Measurements from ENCODE around the gene MRAS.
"Not testable (repeated sequence)": the region's sequence is repeated elsewhere in the genome, so short reads cannot be mapped to it uniquely, and the experiment has no call there.

The MRAS gene

DNA sequence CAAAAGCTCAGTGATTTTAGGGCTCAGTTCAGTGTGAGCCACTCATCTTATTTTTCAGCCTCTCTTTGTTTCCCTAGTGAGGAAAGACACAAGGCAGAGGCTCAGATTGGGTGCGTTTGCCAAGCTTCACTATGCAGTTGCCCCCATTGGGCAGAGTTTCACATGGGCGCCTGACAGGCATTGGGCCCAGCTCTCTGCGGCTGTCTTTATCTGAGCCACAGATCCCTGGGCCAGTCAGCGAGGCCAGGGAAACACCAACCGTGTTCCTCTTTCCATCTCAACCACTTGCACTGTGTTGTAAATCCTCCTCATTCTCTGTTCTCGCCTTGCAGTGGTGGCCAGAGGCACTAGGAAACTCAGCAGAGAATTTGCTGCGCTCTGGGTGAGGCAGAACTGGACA is 96.9 kb downstream of the MRAS start:
- no peak for DNase-seq (ENCODE audit: low spot score)

DNA sequence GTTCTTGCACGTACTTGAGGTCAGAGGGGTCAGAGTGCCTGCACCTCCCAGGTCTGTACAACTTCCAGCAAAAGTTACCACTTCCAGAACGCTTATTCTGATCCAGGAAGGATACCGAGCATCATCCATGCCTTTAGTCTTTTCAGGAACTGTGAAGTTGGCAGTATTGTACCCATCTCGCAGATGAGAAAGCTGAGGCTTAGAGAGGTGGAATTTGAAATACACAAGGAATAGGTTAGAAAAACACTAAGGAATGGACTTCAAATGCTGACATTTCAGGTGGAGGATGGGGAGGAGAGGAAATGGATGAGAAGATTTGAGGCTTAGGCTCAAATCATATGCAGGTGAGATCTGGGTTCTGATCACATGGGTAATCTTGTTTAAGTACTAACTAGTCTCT is 97.3 kb downstream of the MRAS start:
- DNase-seq (ENCODE audit: low spot score): no peak

DNA sequence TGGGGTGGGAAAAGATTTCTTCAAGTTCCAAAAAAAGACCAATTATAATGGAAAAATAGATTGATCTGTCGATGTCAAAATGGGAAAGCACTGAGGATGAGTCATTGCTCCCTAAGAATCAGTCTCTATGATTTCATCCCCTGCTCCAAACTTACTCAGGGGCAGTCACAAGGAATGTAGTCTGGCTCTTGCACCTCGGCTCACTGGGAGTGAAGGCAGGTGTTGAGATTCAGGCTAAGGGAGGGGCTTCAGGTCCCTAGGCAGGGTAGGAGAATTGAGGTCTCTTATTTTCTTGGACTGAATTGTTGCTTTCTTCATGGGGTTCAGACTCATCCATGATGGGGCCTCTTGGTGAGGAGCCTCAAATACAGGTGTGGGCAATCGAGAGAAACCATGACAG is 100.3 kb downstream of the MRAS start:
- DNase-seq (ENCODE audit: low spot score): no peak

DNA sequence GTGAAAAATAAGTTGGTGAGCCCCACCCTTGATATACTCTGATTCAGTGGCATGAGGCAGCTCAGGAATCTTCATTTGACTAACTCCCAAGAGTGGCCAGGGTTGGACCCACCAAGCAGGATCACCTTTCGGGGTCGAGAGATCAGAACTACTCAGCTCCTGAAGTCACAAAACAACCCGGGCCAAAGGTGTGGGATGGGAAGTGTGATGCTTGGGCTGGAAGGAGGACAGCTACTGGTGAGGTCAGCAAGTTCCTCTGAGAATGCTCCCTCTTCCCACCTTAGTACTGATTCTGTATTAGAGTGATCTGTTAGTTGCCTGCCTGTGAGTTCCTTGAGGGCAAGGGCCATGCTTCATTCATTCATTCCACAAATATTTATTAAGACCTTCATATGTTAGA is 101.1 kb downstream of the MRAS start:
- DNase-seq (ENCODE audit: low spot score): no peak

DNA sequence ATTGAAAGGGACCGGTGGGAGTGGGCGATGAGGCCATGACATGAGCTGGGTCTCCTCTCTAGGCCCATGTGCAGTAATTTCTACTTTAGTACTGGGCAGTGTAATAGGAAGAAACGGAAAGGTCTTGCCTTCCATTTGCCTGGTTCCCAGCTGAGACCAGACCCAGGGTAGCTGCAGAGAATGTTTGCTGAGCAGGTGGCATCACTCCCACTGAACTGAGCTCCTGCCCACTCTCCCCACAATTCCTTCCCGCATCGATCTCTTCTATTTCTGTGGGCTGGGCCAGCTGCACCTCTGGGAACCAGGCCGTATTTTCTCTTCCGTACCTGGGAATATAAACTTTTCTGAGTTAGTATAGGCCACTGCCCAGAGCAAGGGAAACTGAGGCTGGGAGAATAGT is 101.8 kb downstream of the MRAS start:
- DNase-seq (ENCODE audit: low spot score): no peak

DNA sequence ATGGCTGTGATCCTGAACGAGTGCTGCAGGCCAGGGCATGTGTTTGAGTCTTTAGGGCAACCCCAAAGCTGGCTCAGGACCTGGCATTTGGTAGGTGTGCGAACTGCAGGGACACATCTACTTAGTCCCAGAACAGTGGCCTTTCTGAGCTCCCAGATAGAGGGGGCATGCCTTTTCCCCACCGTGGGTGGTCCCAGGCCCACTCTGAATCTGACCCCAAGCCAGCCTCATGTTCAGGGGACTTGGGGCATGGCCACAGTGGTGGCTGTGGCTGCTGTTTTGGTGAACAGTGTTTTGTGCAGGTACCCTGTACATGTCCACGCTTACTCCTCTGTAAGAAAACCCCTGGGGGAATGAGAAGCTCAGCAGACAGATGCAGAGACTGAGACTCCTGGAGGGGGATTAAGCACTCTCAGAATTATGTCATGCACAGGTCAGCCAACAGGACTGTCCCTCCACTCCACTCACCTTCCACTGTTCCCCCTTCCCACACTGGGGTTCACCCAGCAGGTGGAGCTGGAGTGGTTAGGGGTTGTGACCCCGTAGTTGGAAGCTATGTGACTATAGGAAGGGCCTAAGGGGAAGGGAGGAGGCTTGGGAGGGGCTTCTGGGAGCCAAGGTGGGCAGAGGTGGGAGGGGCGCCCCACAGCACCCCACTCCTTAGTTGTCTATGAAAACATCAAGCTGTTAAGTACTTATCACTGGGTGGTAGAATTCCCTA is 102.5 kb downstream of the MRAS start:
- DNase-seq (ENCODE audit: low spot score): no peak

DNA sequence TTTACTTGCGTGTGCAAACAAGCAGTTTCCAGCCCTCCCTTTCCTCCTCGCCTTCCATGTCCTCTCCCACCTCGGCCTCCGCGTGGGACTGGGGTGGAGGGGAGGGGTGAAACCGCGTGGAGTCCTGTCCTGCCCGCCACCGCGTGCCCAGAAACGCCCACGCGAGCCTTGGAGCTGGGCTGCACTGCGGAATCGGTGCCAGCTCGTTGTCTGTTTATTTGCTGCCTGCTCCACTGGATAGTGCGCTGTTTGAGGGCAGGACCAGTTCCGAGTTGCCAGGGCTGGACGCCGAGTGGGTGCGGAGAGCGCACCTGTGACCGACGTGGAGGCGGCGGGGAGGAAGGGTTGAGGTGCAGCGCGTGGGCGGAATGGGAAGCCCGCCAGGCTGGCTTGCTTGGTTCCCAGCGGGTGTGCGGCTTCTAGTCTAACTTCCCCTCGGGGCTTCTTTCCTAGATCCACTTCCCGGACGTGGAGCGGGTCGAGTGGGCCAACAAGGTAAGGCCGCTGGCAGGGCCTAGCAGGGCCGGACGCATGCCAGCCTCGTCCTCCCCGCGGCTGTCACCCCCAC is 103.3 kb downstream of the MRAS start:
- DNase-seq (ENCODE audit: low spot score): no peak

DNA sequence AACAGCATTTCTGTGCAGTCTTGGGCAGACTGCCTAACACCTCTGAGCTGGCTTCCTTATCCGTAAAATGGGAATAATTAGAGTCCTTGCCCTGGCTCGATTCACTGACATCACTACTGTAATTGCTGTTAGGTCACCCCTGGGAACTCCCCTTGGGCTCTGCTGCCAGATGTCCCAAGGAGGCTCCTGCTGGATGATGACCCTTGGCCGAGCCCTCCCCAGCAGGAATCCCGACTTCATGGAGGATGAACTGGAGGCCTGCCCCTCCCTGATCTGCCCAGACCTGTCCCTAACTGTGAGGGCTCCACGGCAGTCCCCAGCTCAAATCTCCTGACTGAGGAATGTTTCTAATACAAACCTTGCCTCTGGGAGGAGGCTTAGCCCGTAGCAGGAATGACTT is 104.1 kb downstream of the MRAS start:
- DNase-seq (ENCODE audit: low spot score): no peak

DNA sequence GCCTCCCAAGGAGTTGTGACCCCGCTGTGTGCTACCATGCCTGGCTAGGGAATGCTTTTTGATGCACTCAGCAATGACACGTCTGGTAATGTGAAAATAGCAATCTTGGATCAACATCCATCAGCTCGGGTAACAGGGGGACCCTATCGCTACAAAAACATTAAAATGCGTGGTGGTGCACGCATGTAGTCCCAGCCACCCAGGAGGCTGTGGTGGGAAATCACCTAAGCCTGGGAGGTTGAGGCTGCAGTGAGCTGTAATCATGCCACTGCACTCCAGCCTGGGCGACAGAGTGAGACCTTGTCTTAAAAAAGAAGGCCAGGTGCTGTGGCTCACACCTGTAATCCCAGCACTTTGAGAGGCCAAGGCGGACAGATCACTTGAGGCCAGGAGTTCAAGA is 105.6 kb downstream of the MRAS start:
- DNase-seq (ENCODE audit: low spot score): not testable (repeated sequence)

All from globus pallidus (tissue), 1 donor.